HG02885 (cell line): ENCODE measurements around the gene HCN2.

Experiments used
- ATAC-seq: cut with Tn5 transposase; IDR thresholded peaks from one replicate; pipeline ENCODE4 v1.9.1; 2021; ENCODE audit warnings: mild to moderate bottlenecking; ENCODE audit not compliant: unreplicated experiment, poor library complexity

The HCN2 gene

GRCh38 chr19:589693-590395 lies at the start of gene HCN2:
Gene HCN2 (plus strand): TSS chr19:589881. CDS start chr19:589946, 65 bp downstream.
- ATAC-seq: no peak

- ATAC-seq: no peak
Measured at GRCh38 chr19:540867-541637, 48.6 kb upstream of the HCN2 start.

GRCh38 chr19:541699-542098 lies 48.0 kb upstream of the HCN2 start:
- no peak for ATAC-seq

- no peak for ATAC-seq
Measured at GRCh38 chr19:542173-542866, 47.4 kb upstream of the HCN2 start.

GRCh38 chr19:543910-544608 lies 45.6 kb upstream of the HCN2 start, which contains the start of gene GZMM:
Gene GZMM (plus strand): TSS chr19:544053. CDS start chr19:544072, 19 bp downstream.
- no peak for ATAC-seq

- no peak for ATAC-seq
Measured at GRCh38 chr19:547117-547516, 42.6 kb upstream of the HCN2 start.

- ATAC-seq: no peak
Measured at GRCh38 chr19:547836-548720, 41.6 kb upstream of the HCN2 start.

- no peak for ATAC-seq
Measured at GRCh38 chr19:548886-549830, 40.5 kb upstream of the HCN2 start.

GRCh38 chr19:554817-555216 lies 34.9 kb upstream of the HCN2 start:
- ATAC-seq: no peak

GRCh38 chr19:555474-555808 lies 34.2 kb upstream of the HCN2 start:
- no peak for ATAC-seq

- no peak for ATAC-seq
Measured at GRCh38 chr19:556611-557382, 32.9 kb upstream of the HCN2 start.

GRCh38 chr19:558770-559439 lies 30.8 kb upstream of the HCN2 start:
- no peak for ATAC-seq

GRCh38 chr19:560121-560520 lies 29.6 kb upstream of the HCN2 start:
- ATAC-seq: no peak

GRCh38 chr19:566403-566802 lies 23.3 kb upstream of the HCN2 start:
- ATAC-seq: no peak

- ATAC-seq: no peak
Measured at GRCh38 chr19:566844-567243, 22.8 kb upstream of the HCN2 start.

GRCh38 chr19:567296-567900 lies 22.3 kb upstream of the HCN2 start:
- no peak for ATAC-seq

- ATAC-seq: no peak
Measured at GRCh38 chr19:570251-570686, 19.4 kb upstream of the HCN2 start.
